RWPE2 (cell line): Measurements from ENCODE around the gene LRRC59.

Experiments
- ATAC-seq: fragments of 200-7000 bp; cut with Tn5 transposase; 3 replicates; pipeline ENCODE4 v1.9.1; 2021; ENCODE audit warnings: low read depth
- DNase-seq: peaks from one replicate; pipeline ENCODE4 v3.0.0-alpha.2; 2020; ENCODE audit warnings: low spot score
- H3K27ac ChIP-seq: fragments of 450-650 bp; 2 replicates; pipeline ENCODE4 v1.5.1; 2017; ENCODE audit warnings: mild to moderate bottlenecking; ENCODE audit not compliant: poor library complexity, severe bottlenecking
- H3K27me3 ChIP-seq: fragments of 250-450 bp; sonication (Bioruptor Pico); 2 replicates; pipeline ENCODE4 v1.5.1; 2021; ENCODE audit warnings: mild to moderate bottlenecking, moderate library complexity; ENCODE audit not compliant: insufficient read depth, poor library complexity, severe bottlenecking
- H3K36me3 ChIP-seq: fragments of 250-450 bp; sonication (Bioruptor Pico); 2 replicates; pipeline ENCODE4 v1.5.1; 2020; ENCODE audit warnings: low read depth, mild to moderate bottlenecking, moderate library complexity
- H3K4me1 ChIP-seq: fragments of 250-450 bp; sonication (Bioruptor Pico); 2 replicates; pipeline ENCODE4 v1.5.1; 2021; ENCODE audit warnings: mild to moderate bottlenecking, moderate library complexity; ENCODE audit not compliant: insufficient read depth, poor library complexity, severe bottlenecking
- H3K4me3 ChIP-seq: fragments of 250-450 bp; sonication (Bioruptor Pico); 2 replicates; pipeline ENCODE4 v1.5.1; 2021; ENCODE audit warnings: mild to moderate bottlenecking, moderate library complexity; ENCODE audit not compliant: severe bottlenecking
- H3K9me3 ChIP-seq: fragments of 250-450 bp; sonication (Bioruptor Pico); 2 replicates; pipeline ENCODE4 v1.5.1; 2021; ENCODE audit warnings: mild to moderate bottlenecking, moderate library complexity; ENCODE audit not compliant: severe bottlenecking
- TF ChIP-seq, protein P1 (sequence below): fragments of 450-650 bp; IDR thresholded peaks from one replicate; pipeline ENCODE4 v1.5.1; 2017; ENCODE audit warnings: mild to moderate bottlenecking, moderate library complexity; ENCODE audit not compliant: poor library complexity, severe bottlenecking

The LRRC59 gene

DNA sequence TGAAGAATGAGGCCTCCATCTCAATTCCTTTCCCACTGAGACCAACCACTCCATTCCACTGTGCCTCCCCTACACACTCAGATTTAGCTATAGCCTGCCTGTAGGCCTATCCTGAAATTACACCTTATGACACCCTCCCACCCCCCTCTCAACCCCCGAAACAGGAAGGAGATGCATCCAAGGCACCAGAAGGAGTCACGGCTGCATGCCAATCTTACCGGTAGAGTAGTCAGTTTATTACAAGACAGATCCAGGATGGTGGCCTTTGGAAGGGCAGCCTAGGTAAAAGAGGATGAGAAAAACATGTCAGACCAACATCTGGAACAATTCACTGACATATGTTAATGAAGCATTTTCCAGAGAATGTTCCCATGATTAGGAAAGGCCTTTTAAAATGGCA lies 2.6 kb downstream of the LRRC59 start:
- TF ChIP-seq, protein P1, sequence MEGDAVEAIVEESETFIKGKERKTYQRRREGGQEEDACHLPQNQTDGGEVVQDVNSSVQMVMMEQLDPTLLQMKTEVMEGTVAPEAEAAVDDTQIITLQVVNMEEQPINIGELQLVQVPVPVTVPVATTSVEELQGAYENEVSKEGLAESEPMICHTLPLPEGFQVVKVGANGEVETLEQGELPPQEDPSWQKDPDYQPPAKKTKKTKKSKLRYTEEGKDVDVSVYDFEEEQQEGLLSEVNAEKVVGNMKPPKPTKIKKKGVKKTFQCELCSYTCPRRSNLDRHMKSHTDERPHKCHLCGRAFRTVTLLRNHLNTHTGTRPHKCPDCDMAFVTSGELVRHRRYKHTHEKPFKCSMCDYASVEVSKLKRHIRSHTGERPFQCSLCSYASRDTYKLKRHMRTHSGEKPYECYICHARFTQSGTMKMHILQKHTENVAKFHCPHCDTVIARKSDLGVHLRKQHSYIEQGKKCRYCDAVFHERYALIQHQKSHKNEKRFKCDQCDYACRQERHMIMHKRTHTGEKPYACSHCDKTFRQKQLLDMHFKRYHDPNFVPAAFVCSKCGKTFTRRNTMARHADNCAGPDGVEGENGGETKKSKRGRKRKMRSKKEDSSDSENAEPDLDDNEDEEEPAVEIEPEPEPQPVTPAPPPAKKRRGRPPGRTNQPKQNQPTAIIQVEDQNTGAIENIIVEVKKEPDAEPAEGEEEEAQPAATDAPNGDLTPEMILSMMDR, result no peak
- H3K4me1 ChIP-seq, result peaks cover 27% of the 10 kb centered on the region
- H3K27ac ChIP-seq, result peak overlapping the region; percentile 70
- peaks cover 66% of the 10 kb centered on the region for H3K36me3 ChIP-seq
- H3K4me3 ChIP-seq, result no peak overlapping the region
- DNase-seq (no peak), ATAC-seq (no peak)
- no peaks in the 10 kb centered on the region for H3K9me3 ChIP-seq
- no peaks in the 10 kb centered on the region for H3K27me3 ChIP-seq

GRCh38 chr17:50393700-50394099 lies 3.6 kb downstream of the LRRC59 start:
- H3K36me3 ChIP-seq, result peaks cover 77% of the 10 kb centered on the region
- H3K9me3 ChIP-seq, result no peaks in the 10 kb centered on the region
- H3K4me1 ChIP-seq, result peaks cover 27% of the 10 kb centered on the region
- ATAC-seq, result no peak
- H3K27me3 ChIP-seq, result no peaks in the 10 kb centered on the region
- H3K27ac ChIP-seq, result peak overlapping the region; percentile 70
- TF ChIP-seq, protein P1, result no peak
- no peak for DNase-seq
- H3K4me3 ChIP-seq, result no peak overlapping the region

- H3K9me3 ChIP-seq, result no peaks in the 10 kb centered on the region
- H3K27me3 ChIP-seq, result no peaks in the 10 kb centered on the region
- peak overlapping the region; percentile 70 for H3K27ac ChIP-seq
- DNase-seq, result no peak
- H3K36me3 ChIP-seq, result peaks cover 87% of the 10 kb centered on the region
- no peak for ATAC-seq
- H3K4me1 ChIP-seq, result peaks cover 27% of the 10 kb centered on the region
- H3K4me3 ChIP-seq, result no peak overlapping the region
- TF ChIP-seq, protein P1, result no peak
These were observed 4.7 kb downstream of the LRRC59 start for GRCh38 chr17:50392621-50393020.

- TF ChIP-seq, protein P1, result no peak
- H3K36me3 ChIP-seq, result peaks cover 98% of the 10 kb centered on the region
- no peak overlapping the region for H3K4me3 ChIP-seq
- DNase-seq (no peak), ATAC-seq (no peak)
- H3K27ac ChIP-seq, result no peak overlapping the region
- peaks cover 18% of the 10 kb centered on the region for H3K4me1 ChIP-seq
- H3K9me3 ChIP-seq, result no peaks in the 10 kb centered on the region
- no peaks in the 10 kb centered on the region for H3K27me3 ChIP-seq
These were observed 7.8 kb downstream of the LRRC59 start for GRCh38 chr17:50389534-50389933.

GRCh38 chr17:50388728-50389127 lies 8.6 kb downstream of the LRRC59 start:
- no peak overlapping the region for H3K4me3 ChIP-seq
- H3K9me3 ChIP-seq, result no peaks in the 10 kb centered on the region
- H3K27ac ChIP-seq, result no peak overlapping the region
- ATAC-seq (no peak), DNase-seq (no peak)
- TF ChIP-seq, protein P1, result no peak
- peaks cover 98% of the 10 kb centered on the region for H3K36me3 ChIP-seq
- H3K4me1 ChIP-seq, result peaks cover 18% of the 10 kb centered on the region
- H3K27me3 ChIP-seq, result no peaks in the 10 kb centered on the region
